Renal cortex interstitium (tissue), 15 donors: ENCODE results near the gene MAGEB6B. TPM values are rescaled to one million over a fixed set of nuclear protein-coding genes. Genes with fewer than 3 reads are reported as not detected.
"Not testable (repeated sequence)": the region's sequence is repeated elsewhere in the genome, so short reads cannot be mapped to it uniquely, and the experiment has no call there.

ENCODE experiments used
- DNase-seq, 11 donors: peaks; one replicate each; pipeline ENCODE4 v3.0.0-alpha.2; 2013; ENCODE audit warnings: low read depth in 9 of 11, low spot score in 4 of 11; ENCODE audit errors: extremely low read depth in 1 of 11
- long read RNA-seq, 16 experiments: transcript quantifications; one replicate each; lab custom pipeline, GENCODE V29; 2026
- polyA plus RNA-seq, 3 donors: library from polyadenylated mRNA; unstranded; fragments of 120-200 nt; gene quantifications; one replicate each; pipeline ENCODE4 v1.2.1, GENCODE V29; 2013; ENCODE audit not compliant: insufficient read length in 3 of 3

The MAGEB6B gene
- polyA plus RNA-seq: not detected
- long read RNA-seq, donor 1: 0 reads
- long read RNA-seq, donor 2: 0 reads
- long read RNA-seq, donor 3: 0 reads
- long read RNA-seq, donor 4: 0 reads
- long read RNA-seq, donor 5: 0 reads
- long read RNA-seq, donor 6: 0 reads
- long read RNA-seq, donor 7: 0 reads
- long read RNA-seq, donor 8: 0 reads
- long read RNA-seq, donor 9: 0 reads
- long read RNA-seq, donor 10: 0 reads
- long read RNA-seq, donor 11: 0 reads
- long read RNA-seq, donor 12: 0 reads
- long read RNA-seq, donor 13: 0 reads
- long read RNA-seq, donor 14: 0 reads
- long read RNA-seq, donor 15: 0 reads
- long read RNA-seq, donor 16: 0 reads

- no peak for DNase-seq
These were observed at the start of gene MAGEB6B for GRCh38 chrX:26160301-26160700. Gene MAGEB6B, plus strand, starts transcription at chrX:26160601. Its CDS starts 0 bp downstream, at chrX:26160601.

- DNase-seq: no peak
These were observed 22.1 kb upstream of the MAGEB6B start, which contains the start of gene MAGEB18 for GRCh38 chrX:26138274-26138673. Gene MAGEB18, plus strand, starts transcription at chrX:26138343. Its CDS starts 643 bp downstream, at chrX:26138986.

- no peak for DNase-seq
These were observed 14.4 kb upstream of the MAGEB6B start for GRCh38 chrX:26146024-26146423.

- DNase-seq: no peak
These were observed 31.8 kb downstream of the MAGEB6B start, which contains the start of gene MAGEB6 for GRCh38 chrX:26192204-26192603. Gene MAGEB6, plus strand, starts transcription at chrX:26192440. Its CDS starts 1,407 bp downstream, at chrX:26193847.

GRCh38 chrX:26203561-26203960, 43.2 kb downstream of the MAGEB6B start:
- DNase-seq: no peak

- DNase-seq: not testable (repeated sequence)
These were observed 44.3 kb downstream of the MAGEB6B start for GRCh38 chrX:26204717-26205116.

- DNase-seq: no peak
These were observed 47.6 kb downstream of the MAGEB6B start for GRCh38 chrX:26208012-26208411.

Other genes with a start within 250 kb of the MAGEB6B start
- gene MAGEB18, start 22.3 kb upstream of the MAGEB6B start, polyA plus RNA-seq: not detected
- not detected for gene MAGEB6, start 31.8 kb downstream of the MAGEB6B start, polyA plus RNA-seq
- not detected for gene MAGEB5, start 55.6 kb downstream of the MAGEB6B start, polyA plus RNA-seq